ENCODE results near the gene AK2. TPM values are rescaled to one million over a fixed set of nuclear protein-coding genes. Genes with fewer than 3 reads are reported as not detected.

AK2 gene
- total and polyA plus RNA-seq, 2 donors (not counting 3 experiments of a cell fraction or from before 2014, with no cell fraction given), result 107 to 134 TPM

DNA sequence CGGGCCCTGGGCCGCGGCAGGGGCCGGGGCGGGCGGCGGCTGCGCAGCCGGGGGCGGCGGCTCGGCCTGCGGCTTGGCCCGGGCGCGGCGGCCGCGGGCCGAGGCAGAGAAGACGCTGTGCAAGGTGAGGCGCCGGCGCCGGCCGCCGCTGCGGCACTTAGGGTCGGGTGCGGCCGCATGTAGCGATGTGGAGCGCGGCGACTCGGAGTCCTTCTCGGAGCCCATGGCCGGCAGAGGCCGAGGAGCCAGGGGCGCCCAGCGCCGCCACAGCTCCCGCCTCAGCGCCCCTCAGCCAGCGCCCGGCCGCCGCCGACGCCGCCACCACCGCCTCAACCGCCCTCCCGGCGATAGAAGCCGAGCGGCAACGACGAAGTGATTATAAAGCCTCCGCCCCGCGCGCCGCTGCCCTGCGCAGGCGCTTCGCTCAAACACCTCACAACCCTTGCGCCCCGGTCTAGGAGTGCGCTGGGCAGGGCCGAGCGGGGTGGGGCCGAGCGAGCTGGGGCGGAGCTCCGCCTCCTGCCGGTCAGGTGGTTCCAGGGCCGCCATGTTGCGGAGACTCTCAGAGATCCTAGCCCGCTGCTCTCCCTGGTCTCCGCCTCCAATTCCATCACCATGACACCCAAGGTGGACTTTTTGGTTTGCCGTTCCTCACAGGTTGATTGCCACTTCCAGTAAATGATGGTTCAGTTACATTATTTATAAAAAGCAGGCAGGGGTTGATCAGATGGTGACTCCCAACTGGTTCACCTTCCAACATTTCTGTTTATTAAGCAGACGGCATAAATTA lies 72.0 kb downstream of the AK2 start, which contains the start of gene RNF19B:
TSS of gene RNF19B (minus strand) at position 349 of the 790 bp plus-strand sequence. CDS start at position 225, 124 bp downstream.
- dilution Hi-C loops (cut with MboI; ENCODE audit: extremely low pct_ligation_motif_present, low sequenced_read_pairs) (no loop called here), intact Hi-C loops (cut with micrococcal nuclease) (loop anchor here (1.0 kb wide), 7 partner anchors 8 to 91 kb away; no protein-coding TSS in a partner anchor)
- H3K9ac ChIP-seq (replicated peaks; ENCODE audit: extremely low read depth, insufficient read depth, low read length), result peak within 1 kb of the TSS; percentile 74
- H3K27ac ChIP-seq (ENCODE audit: insufficient read depth, low read depth, low read length), result peak within 1 kb of the TSS; percentile 36
- H3K27me3 ChIP-seq (ENCODE audit: control insufficient read depth in 2 of 2, insufficient read depth in 2 of 2, low read length in 2 of 2), result no peaks in the 10 kb centered on the region
- no peaks in the 10 kb centered on the region for H4K20me1 ChIP-seq (replicated peaks; ENCODE audit: control insufficient read depth, extremely low read depth, insufficient read depth, low read length)
- H3K36me3 ChIP-seq (ENCODE audit: control insufficient read depth in 2 of 2, extremely low read depth in 1 of 2, insufficient read depth in 2 of 2, low read length in 2 of 2), result no peaks in the 10 kb centered on the region
- H3K9me1 ChIP-seq (replicated peaks; ENCODE audit: control insufficient read depth, extremely low read depth, insufficient read depth, low read length), result no peaks in the 10 kb centered on the region
- peaks cover 20% of the 10 kb centered on the region for H3K4me1 ChIP-seq (ENCODE audit: control insufficient read depth, extremely low read depth, insufficient read depth, low read length)
- BruUV-seq (replicated peaks), result no TSS peak
- POLR2A ChIA-PET, result interaction anchor here (0.6 to 2.3 kb wide), 14 partner anchors 8 to 162 kb away, joined by 3 to 16 read pairs (median 4); no protein-coding TSS in a partner anchor
- TF ChIP-seq, protein P1, sequence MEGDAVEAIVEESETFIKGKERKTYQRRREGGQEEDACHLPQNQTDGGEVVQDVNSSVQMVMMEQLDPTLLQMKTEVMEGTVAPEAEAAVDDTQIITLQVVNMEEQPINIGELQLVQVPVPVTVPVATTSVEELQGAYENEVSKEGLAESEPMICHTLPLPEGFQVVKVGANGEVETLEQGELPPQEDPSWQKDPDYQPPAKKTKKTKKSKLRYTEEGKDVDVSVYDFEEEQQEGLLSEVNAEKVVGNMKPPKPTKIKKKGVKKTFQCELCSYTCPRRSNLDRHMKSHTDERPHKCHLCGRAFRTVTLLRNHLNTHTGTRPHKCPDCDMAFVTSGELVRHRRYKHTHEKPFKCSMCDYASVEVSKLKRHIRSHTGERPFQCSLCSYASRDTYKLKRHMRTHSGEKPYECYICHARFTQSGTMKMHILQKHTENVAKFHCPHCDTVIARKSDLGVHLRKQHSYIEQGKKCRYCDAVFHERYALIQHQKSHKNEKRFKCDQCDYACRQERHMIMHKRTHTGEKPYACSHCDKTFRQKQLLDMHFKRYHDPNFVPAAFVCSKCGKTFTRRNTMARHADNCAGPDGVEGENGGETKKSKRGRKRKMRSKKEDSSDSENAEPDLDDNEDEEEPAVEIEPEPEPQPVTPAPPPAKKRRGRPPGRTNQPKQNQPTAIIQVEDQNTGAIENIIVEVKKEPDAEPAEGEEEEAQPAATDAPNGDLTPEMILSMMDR (IDR thresholded peaks at IDR 0.05; ENCODE audit: extremely low read depth in 1 of 2, insufficient read depth in 1 of 2, low read depth in 1 of 2, low read length in 2 of 2), result no peak
- peak; percentile 100 for TF ChIP-seq POLR2AphosphoS5 (IDR thresholded peaks at IDR 0.05; ENCODE audit: insufficient read depth, low read depth, low read length)
- TF ChIP-seq POLR2A (IDR thresholded peaks at IDR 0.05; ENCODE audit: low read depth, low read length), result peak; percentile 99
- no peaks in the 10 kb centered on the region for H3K9me3 ChIP-seq (replicated peaks; ENCODE audit: control insufficient read depth, insufficient read depth, low read length)
- FAIRE-seq, result peak; percentile 96
- H3K4me3 ChIP-seq (replicated peaks in 1 of 3; ENCODE audit: insufficient read depth in 1 of 3, low read depth in 1 of 3, low read length in 3 of 3), result peak within 1 kb of the TSS; percentile 76 to 98 (median 78)
- peak; percentile 95 for DNase-seq (ENCODE audit: low read depth, low spot score)
- peak within 1 kb of the TSS; percentile 66 for H2AFZ ChIP-seq (ENCODE audit: low read depth, low read length)
- CTCF ChIA-PET, result interaction anchor here (0.9 to 2.7 kb wide), 7 partner anchors 11 to 72 kb away, joined by 3 to 43 read pairs (median 6); no protein-coding TSS in a partner anchor
- H3K79me2 ChIP-seq (ENCODE audit: control insufficient read depth, insufficient read depth, low read length), result peaks cover 43% of the 10 kb centered on the region
- peak within 1 kb of the TSS; percentile 51 for H3K4me2 ChIP-seq (ENCODE audit: insufficient read depth, low read length)
